Psoas muscle (tissue), 8 donors: ENCODE results near the gene ZAP70. TPM values are rescaled to one million over a fixed set of nuclear protein-coding genes. Genes with fewer than 3 reads are reported as not detected.

Experiments used
- ATAC-seq, 4 donors: fragments of 200-7000 bp; cut with Tn5 transposase; one replicate each; pipeline ENCODE4 v1.9.1; 2020; ENCODE audit warnings: moderate library complexity in 3 of 4, mild to moderate bottlenecking in 2 of 4
- DNase-seq, 2 donors: peaks; one replicate each; pipeline ENCODE4 v3.0.0-alpha.2; 2020
- H3K27ac ChIP-seq: fragments of 200-600 bp; one replicate; pipeline ENCODE4 v1.8.0; 2022
- H3K27me3 ChIP-seq, 3 donors: fragments of 200-600 bp in 1 of 3; one replicate each; pipeline versions ENCODE4 v1.6.1 to v1.8.0; 2013 to 2022; ENCODE audit warnings: low read length in 2 of 3, mild to moderate bottlenecking in 2 of 3, moderate library complexity in 1 of 3; ENCODE audit not compliant: insufficient read depth in 3 of 3
- H3K36me3 ChIP-seq, 2 donors: fragments of 200-600 bp in 1 of 2; one replicate each; pipeline versions ENCODE4 v1.6.1 to v1.8.0; 2013 to 2022; ENCODE audit warnings: low read depth in 1 of 2, mild to moderate bottlenecking in 1 of 2, moderate library complexity in 1 of 2; ENCODE audit not compliant: insufficient read depth in 1 of 2
- H3K4me1 ChIP-seq: fragments of 200-600 bp; one replicate; pipeline ENCODE4 v1.8.0; 2022
- H3K4me3 ChIP-seq: fragments of 200-600 bp; one replicate; pipeline ENCODE4 v1.8.0; 2022; ENCODE audit warnings: mild to moderate bottlenecking
- H3K9me3 ChIP-seq: fragments of 200-600 bp; one replicate; pipeline ENCODE4 v1.8.0; 2022
- CTCF ChIP-seq: fragments of 200-600 bp; IDR thresholded peaks from one replicate; pipeline ENCODE4 v1.8.0; 2022; ENCODE audit warnings: antibody characterized with exemption
- WGBS, 3 donors: extraction: QIAGEN DNeasy Blood & Tissue Kit; methylation state at CpG; one replicate each; pipeline versions ENCODE4 v1.1.6 to v1.1.7; 2013; 5-methylcytosine and 5-hydroxymethylcytosine counted together
- intact Hi-C, 2 donors: fragments of 100-400 bp; cut with DNase I; formaldehyde crosslinking; loops; one replicate each; pipeline versions ENCODE4 v1.11.0 to v1.14.2; 2022
- polyA plus RNA-seq, 3 donors: library from polyadenylated mRNA; stranded (reverse); fragments of 200-250 nt; gene quantifications; one replicate each; pipeline ENCODE4 v1.2.3, GENCODE V29; 2013
- total RNA-seq, 4 donors: library from RNA; stranded (reverse); fragmentation: NEBNext Ultra II Directional in 2 of 4; extraction: Animal tissue kit (Norgen Biotek cat#: 25700) in 2 of 4; gene quantifications; one replicate each; pipeline versions ENCODE4 v1.2.1 to v1.2.4, GENCODE V29; 2021 to 2023
- donor health status: healthy with polysubstance abuse.
- donor health status: DM: no; HTN: no; CAD: no; lungs with moderate emphysema.
- donor health status: Bipolar disorder and iron deficiency.
- donor health status: healthy.
- donor health status: DM: yes; HTN: yes; CAD: no.
- donor health status: DM: no; HTN: no; CAD: no.
- donor health status: DM: no; HTN: no; CAD: no.
- donor health status: DM: yes; HTN: yes; CAD: no.

The ZAP70 gene
- total and polyA plus RNA-seq, 7 donors, result 0.40 to 1.2 (median 0.74) TPM

GRCh38 chr2:97734061-97735051 lies 21.0 kb downstream of the ZAP70 start:
- intact Hi-C loops, result no loop called here
- no peak for TF ChIP-seq CTCF
- Histone ChIP-seq H3K27me3 (no peaks in the 10 kb centered on the region), H3K36me3 (no peaks in the 10 kb centered on the region), H3K27ac (no peak overlapping the region), H3K4me3 (no peak overlapping the region), H3K4me1 (no peaks in the 10 kb centered on the region), H3K9me3 (peaks cover 5% of the 10 kb centered on the region)
- DNase-seq (no peak), ATAC-seq (no peak)
- 89 to 92% (median 91%) methylated on average over 44 of the region's 44 CpGs for WGBS, 3 donors

- intact Hi-C loops, result no loop called here
- Histone ChIP-seq H3K27ac (no peak overlapping the region), H3K9me3 (no peaks in the 10 kb centered on the region), H3K27me3 (no peaks in the 10 kb centered on the region), H3K4me3 (no peak overlapping the region), H3K4me1 (no peaks in the 10 kb centered on the region), H3K36me3 (no peaks in the 10 kb centered on the region)
- DNase-seq, result no peak
- TF ChIP-seq CTCF, result no peak
- 95 to 98% (median 97%) methylated on average over 15 to 29 of the region's 29 CpGs for WGBS, 3 donors
- ATAC-seq, result no peak
Observed at GRCh38 chr2:97735161-97735561, 21.8 kb downstream of the ZAP70 start.

- Histone ChIP-seq H3K9me3 (no peaks in the 10 kb centered on the region), H3K27me3 (no peaks in the 10 kb centered on the region), H3K27ac (no peak overlapping the region), H3K4me3 (no peak overlapping the region), H3K4me1 (no peaks in the 10 kb centered on the region), H3K36me3 (no peaks in the 10 kb centered on the region)
- 47 to 62% (median 49%) methylated on average over 4 of the region's 4 CpGs for WGBS, 3 donors
- intact Hi-C loops, result no loop called here
- DNase-seq (no peak), ATAC-seq (no peak)
- no peak for TF ChIP-seq CTCF
Observed at GRCh38 chr2:97736185-97736584, 22.8 kb downstream of the ZAP70 start.

GRCh38 chr2:97736608-97737330 lies 23.4 kb downstream of the ZAP70 start:
- Histone ChIP-seq H3K27me3 (no peaks in the 10 kb centered on the region), H3K36me3 (no peaks in the 10 kb centered on the region), H3K4me1 (no peaks in the 10 kb centered on the region), H3K27ac (no peak overlapping the region), H3K4me3 (no peak overlapping the region), H3K9me3 (no peaks in the 10 kb centered on the region)
- intact Hi-C loops, result no loop called here
- WGBS, 3 donors, result 61 to 79% (median 66%) methylated on average over 20 of the region's 20 CpGs
- ATAC-seq (no peak), DNase-seq (no peak)
- TF ChIP-seq CTCF, result no peak
